DOHH2 (cell line): ENCODE data around the gene GOLM1.

Experiments used
- H3F3A ChIP-seq: fragments of 200-600 bp; sonication (generic), shearing (Covaris generic); 2 replicates; pipeline ENCODE4 v1.6.0; 2016; ENCODE audit warnings: antibody characterized with exemption, mild to moderate bottlenecking; ENCODE audit not compliant: control insufficient read depth, insufficient read depth
- H3K27ac ChIP-seq: fragments of 200-600 bp; sonication (generic); 2 replicates; pipeline ENCODE4 v1.5.1; 2014; ENCODE audit warnings: low read depth, mild to moderate bottlenecking, low read length, moderate library complexity
- H3K27me3 ChIP-seq: fragments of 200-600 bp; sonication (generic); 2 replicates; pipeline ENCODE4 v1.6.1; 2014; ENCODE audit warnings: mild to moderate bottlenecking, low read length, mixed read lengths; ENCODE audit not compliant: control insufficient read depth
- H3K36me3 ChIP-seq: fragments of 200-600 bp; sonication (generic); 2 replicates; pipeline ENCODE4 v1.6.1; 2014; ENCODE audit warnings: mild to moderate bottlenecking, low read length, moderate library complexity, mixed read lengths; ENCODE audit not compliant: control insufficient read depth
- H3K4me1 ChIP-seq: fragments of 200-600 bp; sonication (generic); 2 replicates; pipeline ENCODE4 v1.6.1; 2014; ENCODE audit warnings: mild to moderate bottlenecking, low read length, mixed read lengths; ENCODE audit not compliant: control insufficient read depth
- H3K4me2 ChIP-seq: fragments of 200-600 bp; sonication (generic); 2 replicates; pipeline ENCODE4 v1.6.0; 2014; ENCODE audit warnings: mild to moderate bottlenecking, low read length, moderate library complexity
- H3K4me3 ChIP-seq: fragments of 200-600 bp; sonication (generic); 2 replicates; pipeline ENCODE4 v1.5.1; 2014; ENCODE audit warnings: mild to moderate bottlenecking, low read length, mixed read lengths
- H3K79me2 ChIP-seq: fragments of 200-600 bp; sonication (generic); 2 replicates; pipeline ENCODE4 v1.6.1; 2014; ENCODE audit warnings: mild to moderate bottlenecking, low read length, mixed read lengths; ENCODE audit not compliant: control insufficient read depth
- H3K9me2 ChIP-seq: fragments of 200-600 bp; sonication (generic); replicated peaks from 2 replicates; pipeline ENCODE4 v1.6.1; 2014; ENCODE audit warnings: mild to moderate bottlenecking, low read length, mixed read lengths; ENCODE audit not compliant: control insufficient read depth
- H3K9me3 ChIP-seq: fragments of 200-600 bp; sonication (generic); 2 replicates; pipeline ENCODE4 v1.6.1; 2014; ENCODE audit warnings: antibody characterized with exemption, low read length, mixed read lengths; ENCODE audit not compliant: control insufficient read depth, insufficient read depth
- H4K20me1 ChIP-seq: fragments of 200-600 bp; sonication (generic); 2 replicates; pipeline ENCODE4 v1.6.0; 2014; ENCODE audit warnings: low read depth, mild to moderate bottlenecking, antibody characterized with exemption, low read length, moderate library complexity; ENCODE audit not compliant: control insufficient read depth, insufficient read depth
- CTCF ChIP-seq: fragments of 200-600 bp; sonication (generic); IDR thresholded peaks from one replicate; pipeline ENCODE4 v1.5.1; 2014; ENCODE audit warnings: antibody characterized with exemption, mild to moderate bottlenecking, low read depth, low read length; ENCODE audit not compliant: poor library complexity, severe bottlenecking
- EZH2phosphoT487 ChIP-seq: fragments of 200-600 bp; sonication (generic); IDR thresholded peaks from 2 replicates; pipeline ENCODE4 v1.6.1; 2017; ENCODE audit warnings: borderline replicate concordance, mild to moderate bottlenecking, antibody characterized with exemption, low read length, moderate library complexity, mixed read lengths

Gene GOLM1

GRCh38 chr9:86141843-86142242, 42.5 kb upstream of the GOLM1 start:
- Histone ChIP-seq H3K4me1 (no peaks in the 10 kb centered on the region), H3K4me2 (no peak overlapping the region), H3K9me2 (no peaks in the 10 kb centered on the region), H4K20me1 (no peaks in the 10 kb centered on the region), H3K27ac (no peak overlapping the region), H3K9me3 (no peaks in the 10 kb centered on the region), H3F3A (no peaks in the 10 kb centered on the region), H3K27me3 (no peaks in the 10 kb centered on the region), H3K36me3 (no peaks in the 10 kb centered on the region), H3K79me2 (no peaks in the 10 kb centered on the region), H3K4me3 (no peak overlapping the region)
- TF ChIP-seq EZH2phosphoT487 (no peak), CTCF (no peak)

DNA sequence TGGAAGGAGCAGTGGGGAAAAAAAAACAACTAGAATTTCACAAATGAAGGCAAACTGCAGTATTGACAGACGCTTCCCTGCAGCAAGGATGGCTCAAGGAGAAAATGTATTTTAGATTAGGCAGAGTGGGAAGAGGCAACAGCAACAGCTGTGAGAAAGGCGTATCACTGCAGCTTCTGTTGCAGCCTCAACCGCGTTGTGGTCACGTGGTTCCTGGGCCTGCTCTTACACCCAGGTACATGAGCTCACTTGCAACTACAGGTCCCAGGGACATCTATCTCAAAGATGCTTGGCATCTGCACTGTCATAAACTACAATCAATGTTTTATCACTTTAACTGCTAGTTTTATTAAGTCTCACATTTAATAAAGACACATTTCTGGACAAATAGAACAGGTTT, 36.0 kb upstream of the GOLM1 start:
- TF ChIP-seq CTCF (no peak), EZH2phosphoT487 (no peak)
- no peak overlapping the region for H3K4me2 ChIP-seq
- H3F3A ChIP-seq, result no peaks in the 10 kb centered on the region
- H3K4me1 ChIP-seq, result no peaks in the 10 kb centered on the region
- no peaks in the 10 kb centered on the region for H3K79me2 ChIP-seq
- no peaks in the 10 kb centered on the region for H3K9me2 ChIP-seq
- H3K4me3 ChIP-seq, result no peak overlapping the region
- no peaks in the 10 kb centered on the region for H4K20me1 ChIP-seq
- H3K9me3 ChIP-seq, result no peaks in the 10 kb centered on the region
- H3K27me3 ChIP-seq, result no peaks in the 10 kb centered on the region
- H3K36me3 ChIP-seq, result no peaks in the 10 kb centered on the region
- no peak overlapping the region for H3K27ac ChIP-seq

GRCh38 chr9:86134361-86134760, 35.0 kb upstream of the GOLM1 start:
- no peak overlapping the region for H3K4me3 ChIP-seq
- no peaks in the 10 kb centered on the region; the same call in 1 of the 2 replicates for H3K27me3 ChIP-seq
- no peaks in the 10 kb centered on the region for H3K36me3 ChIP-seq
- no peaks in the 10 kb centered on the region for H3K79me2 ChIP-seq
- H3K27ac ChIP-seq, result no peak overlapping the region
- H3K4me1 ChIP-seq, result no peaks in the 10 kb centered on the region
- TF ChIP-seq CTCF, result no peak
- TF ChIP-seq EZH2phosphoT487, result no peak
- no peaks in the 10 kb centered on the region for H3F3A ChIP-seq
- H4K20me1 ChIP-seq, result no peaks in the 10 kb centered on the region
- no peaks in the 10 kb centered on the region for H3K9me3 ChIP-seq
- H3K9me2 ChIP-seq, result no peaks in the 10 kb centered on the region
- no peak overlapping the region for H3K4me2 ChIP-seq
